OCI-LY3 (cell line): ENCODE results near the gene CGREF1.

Experiments
- H2AFZ ChIP-seq: fragments of 200-600, 300-600 bp; shearing (Covaris generic); 2 replicates; pipeline ENCODE4 v1.6.0; 2014; ENCODE audit warnings: antibody characterized with exemption, low read depth, low read length
- H3K27ac ChIP-seq: fragments of 200-600, 300-600 bp; sonication (generic); 2 replicates; pipeline ENCODE4 v1.5.1; 2014; ENCODE audit warnings: mild to moderate bottlenecking, low read length, moderate library complexity, mixed read lengths
- H3K27me3 ChIP-seq: fragments of 200-600, 300-600 bp; sonication (generic); 2 replicates; pipeline ENCODE4 v1.6.1; 2014; ENCODE audit warnings: low read depth, low read length, mixed read lengths
- H3K36me3 ChIP-seq: fragments of 200-600, 300-600 bp; sonication (generic); replicated peaks from 2 replicates; pipeline ENCODE3; 2014; ENCODE audit warnings: low read depth, low read length, mixed read lengths
- H3K4me1 ChIP-seq: fragments of 300-600, 200-600 bp; sonication (generic); 2 replicates; pipeline ENCODE4 v1.6.1; 2014; ENCODE audit warnings: low read length, mixed read lengths
- H3K4me2 ChIP-seq: fragments of 200-600, 300-600 bp; sonication (generic); 2 replicates; pipeline ENCODE4 v1.6.1; 2014; ENCODE audit warnings: low read length, mixed read lengths
- H3K4me3 ChIP-seq: fragments of 300-600, 200-600 bp; sonication (generic); 2 replicates; pipeline ENCODE4 v1.5.1; 2014; ENCODE audit warnings: antibody characterized with exemption, mild to moderate bottlenecking, low read length, moderate library complexity
- H3K79me2 ChIP-seq: fragments of 300-600, 200-600 bp; shearing (Covaris generic); 2 replicates; pipeline ENCODE4 v1.6.1; 2014; ENCODE audit warnings: mild to moderate bottlenecking, low read length, mixed read lengths
- H3K9ac ChIP-seq: fragments of 300-600, 200-600 bp; shearing (Covaris generic); 2 replicates; pipeline ENCODE4 v1.6.0; 2014; ENCODE audit warnings: mild to moderate bottlenecking, low read length, moderate library complexity
- H3K9me3 ChIP-seq: fragments of 200-600, 300-600 bp; shearing (Covaris generic); 2 replicates; pipeline ENCODE4 v1.6.1; 2014; ENCODE audit warnings: low read length, mixed read lengths; ENCODE audit not compliant: insufficient read depth
- H4K20me1 ChIP-seq: fragments of 200-600, 300-600 bp; sonication (generic); 2 replicates; pipeline ENCODE4 v1.6.1; 2016; ENCODE audit warnings: low read length, mixed read lengths; ENCODE audit not compliant: insufficient read depth
- CTCF ChIP-seq: fragments of 200-600, 300-600 bp; sonication (generic); IDR thresholded peaks from 2 replicates; pipeline ENCODE4 v1.5.1; 2014; ENCODE audit warnings: antibody characterized with exemption, low read length, low read depth
- EZH2phosphoT487 ChIP-seq: fragments of 200-600 bp; shearing (Covaris generic); IDR thresholded peaks from 2 replicates; pipeline ENCODE4 v1.6.1; 2018; ENCODE audit warnings: antibody characterized with exemption, mixed run types, low read depth

CGREF1 gene

GRCh38 chr2:27159271-27159670 is 40.3 kb upstream of the CGREF1 start:
- Histone ChIP-seq H3K4me1 (peaks cover 7% of the 10 kb centered on the region), H2AFZ (no peak overlapping the region)

DNA sequence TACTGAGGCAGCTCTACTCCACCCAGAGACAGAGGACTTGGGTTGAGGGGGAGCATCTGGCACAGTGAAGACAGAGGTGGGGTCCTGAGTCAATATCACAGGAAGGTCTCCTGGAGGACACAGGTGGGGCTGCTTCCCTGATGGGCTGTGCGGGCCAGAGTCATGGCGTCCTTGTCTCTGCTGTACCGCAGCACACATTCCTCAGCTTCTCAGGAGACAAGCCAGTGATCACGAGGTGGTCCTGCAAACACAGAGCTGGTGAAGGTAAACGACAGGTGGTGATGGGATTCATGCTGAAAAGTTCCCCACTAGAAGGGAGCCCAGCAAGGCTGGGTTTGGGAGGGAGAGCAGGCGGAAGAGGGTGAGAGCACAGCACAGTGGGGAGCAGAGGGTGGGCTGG is 39.5 kb upstream of the CGREF1 start:
- no peak overlapping the region for H3K4me3 ChIP-seq
- H3K27ac ChIP-seq = no peak overlapping the region
- H3K4me2 ChIP-seq = no peak overlapping the region
- H3K27me3 ChIP-seq = no peaks in the 10 kb centered on the region
- H3K36me3 ChIP-seq = no peaks in the 10 kb centered on the region
- no peaks in the 10 kb centered on the region for H3K79me2 ChIP-seq
- H2AFZ ChIP-seq = no peak overlapping the region
- no peaks in the 10 kb centered on the region for H4K20me1 ChIP-seq
- no peak for TF ChIP-seq EZH2phosphoT487
- no peak for TF ChIP-seq CTCF
- H3K9ac ChIP-seq = no peak overlapping the region
- H3K9me3 ChIP-seq = no peaks in the 10 kb centered on the region
- H3K4me1 ChIP-seq = peaks cover 7% of the 10 kb centered on the region

More at GRCh38 chr2:27159271-27159670, 40.3 kb upstream of the CGREF1 start:
- Histone ChIP-seq H3K27ac (no peak overlapping the region), H4K20me1 (no peaks in the 10 kb centered on the region), H3K36me3 (no peaks in the 10 kb centered on the region), H3K4me3 (no peak overlapping the region), H3K27me3 (no peaks in the 10 kb centered on the region), H3K4me2 (no peak overlapping the region), H3K9ac (no peak overlapping the region), H3K79me2 (no peaks in the 10 kb centered on the region), H3K9me3 (no peaks in the 10 kb centered on the region)
- TF ChIP-seq EZH2phosphoT487 = no peak
- no peak for TF ChIP-seq CTCF

GRCh38 chr2:27155069-27155520 is 36.2 kb upstream of the CGREF1 start:
- Histone ChIP-seq H3K9ac (no peak overlapping the region), H4K20me1 (no peaks in the 10 kb centered on the region), H3K79me2 (no peaks in the 10 kb centered on the region), H3K27me3 (no peaks in the 10 kb centered on the region), H3K4me1 (peaks cover 17% of the 10 kb centered on the region), H3K9me3 (no peaks in the 10 kb centered on the region), H2AFZ (no peak overlapping the region), H3K36me3 (no peaks in the 10 kb centered on the region), H3K4me3 (no peak overlapping the region), H3K4me2 (no peak overlapping the region), H3K27ac (no peak overlapping the region)
- no peak for TF ChIP-seq EZH2phosphoT487
- TF ChIP-seq CTCF = no peak

DNA sequence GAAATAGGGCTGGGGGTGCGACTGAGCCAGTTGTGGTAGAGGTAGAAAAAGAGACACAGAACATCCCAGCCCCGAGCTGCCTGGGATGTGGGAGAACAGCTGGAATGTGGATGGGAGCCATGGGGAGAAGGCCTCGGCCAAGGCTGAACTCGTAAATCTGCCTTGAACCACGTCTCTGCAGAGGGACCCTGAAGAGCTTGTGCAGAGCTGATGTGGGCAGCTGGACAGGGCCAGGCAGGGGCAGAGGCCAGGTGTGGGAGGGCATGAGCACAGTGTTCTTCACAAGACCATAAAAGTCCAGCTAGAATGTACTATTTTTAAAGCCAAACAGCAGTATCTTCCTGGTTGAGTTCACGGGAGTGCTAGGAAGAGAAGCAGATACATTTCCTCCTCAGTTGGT is 35.6 kb upstream of the CGREF1 start:
- Histone ChIP-seq H3K27ac (no peak overlapping the region), H3K36me3 (no peaks in the 10 kb centered on the region), H4K20me1 (no peaks in the 10 kb centered on the region), H3K9me3 (no peaks in the 10 kb centered on the region), H3K4me2 (no peak overlapping the region), H3K4me3 (no peak overlapping the region), H3K4me1 (peaks cover 17% of the 10 kb centered on the region), H2AFZ (no peak overlapping the region), H3K79me2 (no peaks in the 10 kb centered on the region), H3K9ac (no peak overlapping the region), H3K27me3 (no peaks in the 10 kb centered on the region)
- TF ChIP-seq EZH2phosphoT487 (no peak), CTCF (no peak)
